Activated CD4-positive, alpha-beta T cell treated with anti-CD3 and anti-CD28 coated beads, Interleukin-2, amount 10 ng/mL, durations not matched to agents 24 days and 14 days (primary cell): ENCODE measurements around the gene NCOA1. TPM values are rescaled to one million over a fixed set of nuclear protein-coding genes. Genes with fewer than 3 reads are reported as not detected.

Experiments used
- DNase-seq: peaks from one replicate; pipeline ENCODE4 v3.0.0; 2022
- H3K27ac Mint-ChIP-seq: one replicate; pipeline ENCODE4 v1.8.0; 2022; ENCODE audit warnings: mild to moderate bottlenecking, mixed read lengths
- H3K27me3 Mint-ChIP-seq: one replicate; pipeline ENCODE4 v1.8.0; 2022; ENCODE audit warnings: mixed read lengths
- H3K36me3 Mint-ChIP-seq: one replicate; pipeline ENCODE4 v1.8.0; 2022; ENCODE audit warnings: low read depth, mild to moderate bottlenecking, mixed read lengths
- H3K4me1 Mint-ChIP-seq: one replicate; pipeline ENCODE4 v1.8.0; 2021; ENCODE audit warnings: mixed read lengths
- H3K4me3 Mint-ChIP-seq: one replicate; pipeline ENCODE4 v1.8.0; 2022; ENCODE audit warnings: mild to moderate bottlenecking, moderate library complexity, mixed read lengths
- H3K9me3 Mint-ChIP-seq: one replicate; pipeline ENCODE4 v1.8.0; 2021; ENCODE audit warnings: mixed read lengths
- intact Hi-C: fragments of 100-400 bp; cut with micrococcal nuclease; formaldehyde crosslinking; loops from one replicate; pipeline ENCODE4 v1.15.1; 2023
- total RNA-seq: library from RNA; stranded (reverse); gene quantifications from 2 replicates; pipeline ENCODE4 v1.2.3, GENCODE V29; 2022

The NCOA1 gene
- total RNA-seq, 1 donor from 2014 or later = 25.9 TPM

DNA sequence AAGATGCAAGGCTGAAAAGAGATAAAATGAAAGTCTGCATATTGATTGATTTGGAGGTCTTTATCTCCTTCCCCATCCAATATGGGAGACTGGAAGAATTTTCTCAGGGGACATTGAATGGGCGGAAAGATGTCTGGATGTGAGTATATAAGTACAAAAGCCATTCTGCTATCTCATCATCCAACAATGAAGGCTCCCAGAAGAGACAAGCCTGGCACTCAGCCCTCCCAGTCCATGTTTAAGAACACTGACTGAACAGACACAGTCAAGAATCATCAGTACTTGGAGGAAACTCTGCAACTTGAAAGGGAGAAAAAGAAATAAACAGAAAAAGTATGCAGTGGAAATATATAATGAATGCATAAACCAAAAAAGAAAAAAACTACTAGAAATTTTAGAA, 221.2 kb downstream of the NCOA1 start:
- intact Hi-C loops = no loop called here
- Mint-ChIP-seq H3K36me3 (peaks cover 36% of the 10 kb centered on the region), H3K4me3 (no peak overlapping the region)

DNA sequence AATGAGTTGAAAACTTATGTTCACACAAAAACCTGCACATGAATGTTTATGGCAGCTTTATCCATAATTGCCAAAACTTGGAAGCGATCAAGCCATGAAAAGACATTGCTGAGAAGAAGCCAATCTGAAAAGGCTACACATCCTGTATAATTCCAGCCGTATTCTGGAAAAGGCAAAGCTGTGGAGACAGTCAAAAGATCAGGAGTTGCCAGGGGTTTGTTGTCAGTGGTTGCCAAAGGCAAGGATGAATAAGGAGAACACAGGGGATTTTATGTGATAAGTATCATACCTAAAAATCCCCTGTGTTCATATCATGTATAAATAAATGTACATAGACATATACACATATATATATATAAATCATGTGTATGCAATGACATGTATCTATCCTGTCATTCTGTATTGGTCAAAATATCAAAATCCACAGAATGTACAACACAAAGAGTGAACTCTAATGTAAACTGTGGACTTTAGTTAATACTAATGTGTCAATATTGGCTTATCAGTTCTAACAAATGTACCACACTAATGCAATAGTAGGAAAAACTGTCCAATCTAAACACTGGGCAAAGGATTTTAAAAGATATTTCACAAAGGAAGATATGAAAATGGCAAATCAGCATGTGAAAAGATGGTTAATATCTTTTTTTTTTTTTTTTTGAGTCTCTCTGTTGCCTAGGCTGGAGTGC, 226.4 kb downstream of the NCOA1 start:
- intact Hi-C loops = no loop called here
- Mint-ChIP-seq H3K27me3 (no peaks in the 10 kb centered on the region), H3K9me3 (no peaks in the 10 kb centered on the region), H3K27ac (no peak overlapping the region), H3K4me3 (no peak overlapping the region), H3K36me3 (peaks cover 24% of the 10 kb centered on the region), H3K4me1 (peaks cover 5% of the 10 kb centered on the region)
- DNase-seq = no peak

More for the DNA sequence above, 221.2 kb downstream of the NCOA1 start:
- Mint-ChIP-seq H3K9me3 (no peaks in the 10 kb centered on the region), H3K27ac (no peak overlapping the region), H3K4me1 (no peaks in the 10 kb centered on the region), H3K27me3 (no peaks in the 10 kb centered on the region)
- DNase-seq = no peak

DNA sequence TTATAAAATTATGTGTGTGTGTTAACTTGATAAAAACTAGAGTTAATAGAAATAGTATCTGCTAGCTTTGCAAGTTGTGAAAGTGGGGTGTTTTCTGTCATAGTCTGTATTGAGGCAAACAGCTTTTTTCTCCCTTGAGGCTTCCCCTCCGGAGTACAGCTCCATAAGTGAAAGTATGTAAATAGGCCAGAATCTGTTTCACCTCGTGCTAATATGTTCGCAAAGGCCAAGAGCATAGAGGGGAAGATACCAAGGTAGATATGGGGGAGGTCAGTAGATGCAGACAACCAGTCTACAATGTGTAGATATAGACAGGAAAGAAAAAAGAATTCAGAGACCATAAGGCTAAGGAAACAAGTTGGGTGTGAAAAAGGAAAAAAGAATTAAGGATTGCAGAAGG, 229.3 kb downstream of the NCOA1 start:
- intact Hi-C loops = no loop called here
- Mint-ChIP-seq H3K4me1 (peaks cover 5% of the 10 kb centered on the region), H3K27me3 (no peaks in the 10 kb centered on the region), H3K36me3 (peaks cover 8% of the 10 kb centered on the region), H3K27ac (no peak overlapping the region), H3K4me3 (no peak overlapping the region), H3K9me3 (no peaks in the 10 kb centered on the region)
- no peak for DNase-seq

DNA sequence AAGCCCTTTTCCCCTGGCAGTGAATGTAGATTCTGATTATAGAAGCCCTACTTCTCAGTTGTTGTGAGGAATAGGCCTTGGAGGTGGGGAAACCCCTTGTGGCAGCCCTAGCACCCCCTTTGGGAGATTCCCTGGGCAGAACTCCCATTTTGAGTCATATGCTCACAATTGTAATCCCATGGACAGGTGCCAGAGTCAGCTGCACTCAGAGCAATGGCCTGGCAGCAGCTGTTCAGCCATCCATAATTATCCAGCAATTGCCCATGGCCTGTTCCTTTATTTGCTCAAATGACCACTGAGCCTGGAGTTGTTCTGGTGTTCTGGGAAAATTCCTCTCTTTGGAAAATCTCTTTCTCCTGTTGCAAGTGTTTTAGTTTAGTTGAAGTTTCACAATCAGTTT, 230.4 kb downstream of the NCOA1 start:
- DNase-seq = no peak
- Mint-ChIP-seq H3K4me3 (no peak overlapping the region), H3K4me1 (peaks cover 5% of the 10 kb centered on the region), H3K27ac (no peak overlapping the region), H3K27me3 (no peaks in the 10 kb centered on the region), H3K9me3 (no peaks in the 10 kb centered on the region), H3K36me3 (peaks cover 8% of the 10 kb centered on the region)
- intact Hi-C loops = no loop called here

DNA sequence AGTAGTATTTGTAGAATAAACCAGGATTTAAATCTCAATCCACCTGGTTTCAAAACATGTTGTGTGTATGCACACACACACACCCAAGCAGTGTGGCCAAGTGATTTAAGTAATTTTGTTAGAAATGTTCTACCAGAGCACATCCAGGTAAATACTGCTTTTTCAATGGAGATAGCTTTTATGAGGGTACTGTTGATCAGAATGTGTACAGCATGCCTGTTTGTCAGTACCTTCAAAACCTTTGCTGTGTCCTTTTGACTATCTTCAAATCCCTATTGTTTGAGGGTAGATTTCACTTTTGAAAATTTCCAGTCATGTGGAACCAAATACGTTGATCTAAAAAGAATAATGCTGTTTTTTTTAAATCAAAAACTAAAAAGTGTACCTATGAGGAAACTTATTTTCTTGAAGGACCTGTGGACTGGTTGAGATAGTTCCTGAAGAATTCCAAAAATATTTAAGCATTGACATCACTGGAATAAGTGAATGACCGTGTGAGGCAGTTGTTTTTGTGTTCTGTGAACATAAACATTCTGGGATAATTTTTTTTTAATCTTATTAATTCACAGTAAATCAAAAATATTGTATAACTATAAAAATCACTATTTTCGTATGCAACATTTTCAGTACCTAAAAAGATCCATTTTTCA, 231.2 kb downstream of the NCOA1 start:
- Mint-ChIP-seq H3K4me1 (peaks cover 5% of the 10 kb centered on the region), H3K9me3 (no peaks in the 10 kb centered on the region), H3K27ac (no peak overlapping the region), H3K4me3 (no peak overlapping the region), H3K27me3 (no peaks in the 10 kb centered on the region), H3K36me3 (peaks cover 2% of the 10 kb centered on the region)
- intact Hi-C loops = no loop called here
- no peak for DNase-seq

DNA sequence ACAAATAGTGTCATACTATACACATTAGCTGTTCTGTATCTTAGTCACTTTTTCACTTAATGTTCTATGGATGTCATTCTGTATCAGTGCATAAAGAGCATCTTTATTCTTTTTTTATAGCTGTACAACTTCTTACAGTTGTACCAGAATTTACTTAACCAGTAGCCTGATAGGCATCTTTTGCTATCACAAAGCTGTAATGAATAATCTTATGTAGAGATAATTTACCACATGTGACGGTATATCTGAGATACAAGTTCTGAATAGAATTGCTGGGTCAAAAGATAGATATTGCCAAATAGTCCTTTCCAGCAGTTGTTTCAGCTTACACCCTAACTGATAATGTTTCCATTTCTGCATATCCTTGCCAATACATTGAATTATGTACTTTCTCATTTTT, 232.1 kb downstream of the NCOA1 start:
- intact Hi-C loops = no loop called here
- Mint-ChIP-seq H3K27ac (no peak overlapping the region), H3K4me3 (no peak overlapping the region), H3K4me1 (peaks cover 5% of the 10 kb centered on the region), H3K36me3 (no peaks in the 10 kb centered on the region), H3K9me3 (no peaks in the 10 kb centered on the region), H3K27me3 (no peaks in the 10 kb centered on the region)
- DNase-seq = no peak

DNA sequence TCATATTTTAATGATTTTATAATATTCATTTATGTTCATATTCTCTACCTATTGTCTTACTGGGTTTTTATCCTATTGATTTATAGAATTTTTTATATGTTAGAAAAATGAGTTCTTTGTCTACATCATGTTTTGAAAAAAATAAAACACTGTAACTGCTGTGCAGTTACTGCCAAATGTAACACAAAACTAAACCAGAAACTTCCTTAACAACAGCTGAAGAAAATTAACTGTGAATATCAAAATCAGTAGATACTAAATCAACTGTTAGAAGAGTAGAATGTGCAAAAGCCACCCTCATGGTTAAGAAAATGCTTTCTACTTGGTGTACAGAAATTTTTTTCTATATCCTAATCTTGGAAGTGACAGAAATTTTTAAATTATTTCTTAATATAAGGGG, 232.6 kb downstream of the NCOA1 start:
- DNase-seq = no peak
- no peaks in the 10 kb centered on the region for H3K9me3 Mint-ChIP-seq
- H3K36me3 Mint-ChIP-seq = peaks cover 1% of the 10 kb centered on the region
- no peaks in the 10 kb centered on the region for H3K27me3 Mint-ChIP-seq
- intact Hi-C loops = no loop called here
- peaks cover 5% of the 10 kb centered on the region for H3K4me1 Mint-ChIP-seq
- no peak overlapping the region for H3K27ac Mint-ChIP-seq
- H3K4me3 Mint-ChIP-seq = no peak overlapping the region

DNA sequence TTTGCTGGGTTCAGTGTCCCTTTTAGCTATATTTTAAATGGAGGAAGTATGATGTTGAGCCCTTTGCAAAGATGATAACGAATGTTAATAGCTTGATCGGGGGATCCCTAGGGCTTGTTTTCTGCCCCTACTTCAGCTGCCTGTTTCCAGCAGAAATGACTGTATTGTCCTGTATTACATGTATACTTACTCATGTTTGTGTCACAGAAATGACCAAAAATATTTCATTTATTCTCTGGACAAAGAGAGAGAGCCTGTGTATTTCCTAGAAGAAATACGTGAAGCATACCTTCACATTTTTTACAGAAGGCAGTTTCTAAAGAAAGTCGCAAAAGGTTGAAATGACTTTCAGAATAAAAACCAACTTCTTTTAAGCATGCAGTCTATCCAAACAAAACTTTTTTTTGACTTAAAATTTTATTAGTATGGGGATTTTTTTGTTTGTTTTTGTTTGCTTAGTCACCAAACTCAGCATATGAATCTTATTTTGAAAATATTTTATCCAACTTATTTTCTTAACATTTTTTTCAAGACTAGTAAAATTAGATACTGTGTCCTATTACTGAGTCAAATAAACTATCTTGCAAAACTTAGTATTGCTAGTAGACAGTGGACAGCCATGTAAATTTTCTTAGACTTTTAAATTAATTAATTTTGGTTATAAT, 233.2 kb downstream of the NCOA1 start:
- peaks cover 3% of the 10 kb centered on the region for H3K36me3 Mint-ChIP-seq
- no peak for DNase-seq
- H3K27me3 Mint-ChIP-seq = no peaks in the 10 kb centered on the region
- peaks cover 5% of the 10 kb centered on the region for H3K4me1 Mint-ChIP-seq
- H3K9me3 Mint-ChIP-seq = no peaks in the 10 kb centered on the region
- no peak overlapping the region for H3K27ac Mint-ChIP-seq
- intact Hi-C loops = no loop called here
- no peak overlapping the region for H3K4me3 Mint-ChIP-seq

DNA sequence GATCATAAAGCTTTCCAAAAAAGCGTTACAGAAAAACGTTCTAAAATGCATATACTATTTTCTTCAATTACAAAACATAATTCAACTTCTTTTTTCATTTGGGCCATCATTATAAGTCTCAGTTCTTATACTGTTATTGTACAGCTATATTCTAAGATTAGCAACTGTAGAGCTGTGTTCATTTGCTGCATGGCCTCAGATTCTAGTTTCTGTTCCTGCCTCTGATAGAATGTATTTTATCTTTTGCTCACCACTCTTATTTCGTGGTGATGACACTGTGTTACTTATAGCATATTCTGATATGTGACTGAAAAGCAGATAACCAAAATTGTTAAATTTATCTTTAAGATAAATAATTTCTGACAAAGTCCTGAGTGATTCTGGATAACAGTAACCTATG, 234.9 kb downstream of the NCOA1 start:
- Mint-ChIP-seq H3K4me3 (no peak overlapping the region), H3K4me1 (peaks cover 5% of the 10 kb centered on the region), H3K9me3 (no peaks in the 10 kb centered on the region), H3K27ac (no peak overlapping the region), H3K27me3 (no peaks in the 10 kb centered on the region), H3K36me3 (peaks cover 10% of the 10 kb centered on the region)
- no peak for DNase-seq
- intact Hi-C loops = no loop called here

DNA sequence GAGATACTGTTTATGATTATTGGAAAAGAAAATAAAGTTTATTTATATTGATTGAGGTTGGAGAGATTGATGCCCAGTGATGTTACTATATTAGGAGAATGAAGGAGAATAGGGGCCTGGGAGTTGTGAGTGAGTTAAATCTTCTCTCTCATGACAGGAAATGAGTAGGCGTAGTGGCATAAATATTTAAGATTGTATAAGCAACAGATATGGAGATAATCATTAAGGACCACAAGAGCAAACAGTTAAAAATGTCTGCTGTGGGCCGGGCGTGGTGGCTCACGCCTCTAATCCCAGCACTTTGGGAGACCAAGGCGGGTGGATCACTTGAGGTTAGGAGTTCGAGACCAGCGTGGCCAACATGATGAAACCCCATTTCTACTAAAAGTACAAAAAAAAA, 239.4 kb downstream of the NCOA1 start:
- no peak for DNase-seq
- Mint-ChIP-seq H3K27ac (no peak overlapping the region), H3K4me1 (no peaks in the 10 kb centered on the region), H3K9me3 (no peaks in the 10 kb centered on the region), H3K27me3 (no peaks in the 10 kb centered on the region), H3K4me3 (no peak overlapping the region), H3K36me3 (peaks cover 10% of the 10 kb centered on the region)
- intact Hi-C loops = no loop called here

DNA sequence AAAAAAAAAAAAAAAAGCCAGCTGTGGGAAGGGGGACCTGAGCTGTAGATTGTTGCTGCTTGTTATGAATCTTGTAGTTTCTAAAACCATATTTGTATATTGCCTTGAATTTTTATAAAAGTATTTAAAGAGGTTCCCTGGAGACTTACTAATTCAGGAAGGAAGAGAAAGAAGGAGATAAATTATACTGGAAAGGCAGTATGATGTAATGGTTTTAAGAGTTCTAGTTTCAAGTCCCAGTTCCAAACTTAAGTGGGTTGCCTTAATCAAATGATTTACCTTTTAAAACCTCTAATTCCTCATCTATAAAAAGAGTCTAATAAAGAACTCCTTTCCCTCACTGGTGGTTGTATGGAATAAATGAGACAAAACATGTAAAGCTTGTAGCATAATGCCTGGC, 240.0 kb downstream of the NCOA1 start:
- intact Hi-C loops = no loop called here
- Mint-ChIP-seq H3K36me3 (peaks cover 10% of the 10 kb centered on the region), H3K9me3 (no peaks in the 10 kb centered on the region), H3K27ac (no peak overlapping the region), H3K27me3 (no peaks in the 10 kb centered on the region), H3K4me3 (no peak overlapping the region), H3K4me1 (no peaks in the 10 kb centered on the region)
- DNase-seq = no peak

DNA sequence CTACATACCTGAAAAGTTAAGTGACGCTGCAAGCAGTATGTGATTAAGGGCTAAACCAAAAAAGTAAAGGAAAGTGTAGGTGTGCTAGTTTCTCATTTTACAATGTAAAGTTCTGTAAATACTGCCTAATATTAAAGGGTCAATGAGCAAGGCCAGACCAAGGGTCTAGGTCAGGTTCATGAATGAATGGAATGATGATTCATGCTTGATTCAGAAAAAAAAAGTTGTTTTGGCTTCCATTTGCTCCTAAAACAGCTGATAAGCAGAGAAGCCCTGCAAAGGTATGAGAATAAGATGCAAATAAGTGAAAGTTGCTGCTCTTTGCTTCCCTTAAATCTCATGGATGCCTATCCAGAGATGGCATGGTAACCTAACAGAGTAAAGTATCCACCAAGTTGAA, 240.9 kb downstream of the NCOA1 start:
- peaks cover 10% of the 10 kb centered on the region for H3K36me3 Mint-ChIP-seq
- no peaks in the 10 kb centered on the region for H3K27me3 Mint-ChIP-seq
- H3K9me3 Mint-ChIP-seq = no peaks in the 10 kb centered on the region
- no peak for DNase-seq
- intact Hi-C loops = no loop called here
- no peak overlapping the region for H3K27ac Mint-ChIP-seq
- no peaks in the 10 kb centered on the region for H3K4me1 Mint-ChIP-seq
- no peak overlapping the region for H3K4me3 Mint-ChIP-seq

DNA sequence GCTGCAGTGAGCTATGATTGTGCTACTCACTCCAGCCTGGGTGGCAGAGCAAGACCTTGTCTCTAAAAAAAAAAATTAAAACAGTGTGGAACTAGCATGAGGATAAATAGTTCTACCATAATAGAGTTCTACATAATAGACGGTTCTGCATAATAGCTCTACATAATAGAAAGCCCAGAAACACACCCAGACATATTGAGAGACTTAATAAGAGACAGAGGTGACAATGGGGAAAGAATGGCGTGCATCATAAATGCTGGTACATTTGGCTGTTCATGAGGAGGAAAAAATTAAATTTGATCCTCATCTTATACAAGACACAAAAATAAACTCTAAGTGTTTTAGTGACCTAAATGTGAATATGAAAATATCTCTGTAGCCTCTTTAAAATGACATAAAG, 243.7 kb downstream of the NCOA1 start:
- Mint-ChIP-seq H3K4me1 (no peaks in the 10 kb centered on the region), H3K9me3 (no peaks in the 10 kb centered on the region), H3K27ac (no peak overlapping the region), H3K36me3 (peaks cover 3% of the 10 kb centered on the region), H3K27me3 (no peaks in the 10 kb centered on the region), H3K4me3 (no peak overlapping the region)
- no peak for DNase-seq
- intact Hi-C loops = no loop called here

DNA sequence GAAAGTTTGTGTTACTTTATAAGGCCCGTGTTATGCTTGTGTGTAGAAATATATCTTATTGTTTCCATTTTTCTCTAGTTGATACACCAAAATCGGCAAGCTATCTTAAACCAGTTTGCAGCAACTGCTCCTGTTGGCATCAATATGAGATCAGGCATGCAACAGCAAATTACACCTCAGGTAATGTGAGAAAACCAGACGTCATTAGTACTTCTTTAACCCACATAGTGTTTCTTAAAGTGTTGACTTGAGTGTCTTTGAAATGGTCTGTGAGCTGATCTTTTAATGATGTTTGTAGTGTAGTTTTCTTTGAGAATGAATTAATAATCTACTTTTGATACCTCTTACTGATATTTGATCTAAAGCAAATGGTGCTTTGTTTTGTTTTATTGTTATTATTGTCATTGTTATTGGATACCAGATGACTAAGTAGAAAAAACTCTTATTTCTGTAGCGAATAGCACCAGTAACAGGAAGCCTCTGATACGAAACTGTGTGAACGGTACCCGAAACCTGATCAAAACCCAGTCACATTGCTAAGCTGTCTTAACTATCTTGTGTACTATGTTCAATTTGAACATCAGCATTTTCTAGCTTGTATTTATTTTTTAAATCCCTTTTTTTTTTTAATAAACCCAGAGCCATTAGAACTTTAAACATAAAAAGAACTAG, 248.4 kb downstream of the NCOA1 start:
- Mint-ChIP-seq H3K27ac (no peak overlapping the region), H3K9me3 (no peaks in the 10 kb centered on the region)
- intact Hi-C loops = no loop called here

More for the DNA sequence above, 248.4 kb downstream of the NCOA1 start:
- peaks cover 12% of the 10 kb centered on the region for H3K36me3 Mint-ChIP-seq
- no peak overlapping the region for H3K4me3 Mint-ChIP-seq
- H3K4me1 Mint-ChIP-seq = peaks cover 6% of the 10 kb centered on the region
- H3K27me3 Mint-ChIP-seq = no peaks in the 10 kb centered on the region
- DNase-seq = no peak
